Thyroid gland (tissue), 4 donors: ENCODE measurements around the gene SORCS2. TPM values are rescaled to one million over a fixed set of nuclear protein-coding genes. Genes with fewer than 3 reads are reported as not detected.

Experiments used
- DNase-seq, 2 donors: peaks; one replicate each; pipeline ENCODE4 v3.0.0-alpha.2; 2019
- H3K27ac ChIP-seq, 3 donors: fragments of 200-600 bp; sonication (generic); 1 replicate in 2 of 3; 2 replicates in 1 of 3; pipeline ENCODE4 v1.5.1; 2016 to 2019; ENCODE audit warnings: mild to moderate bottlenecking in 1 of 3, moderate library complexity in 1 of 3
- H3K27me3 ChIP-seq: fragments of 200-600 bp; sonication (generic); one replicate; pipeline ENCODE4 v1.5.1; 2019
- H3K36me3 ChIP-seq, 2 donors: fragments of 200-600 bp; sonication (generic); one replicate each; pipeline ENCODE4 v1.5.1; 2016 to 2019
- H3K4me1 ChIP-seq, 2 donors: fragments of 200-600 bp; sonication (generic); one replicate each; pipeline ENCODE4 v1.5.1; 2017 to 2019
- H3K4me3 ChIP-seq, 3 donors: fragments of 200-600 bp; sonication (generic); replicated peaks in 1 of 3; 1 replicate in 2 of 3; 2 replicates in 1 of 3; pipeline ENCODE4 v1.5.1; 2016; ENCODE audit warnings: mild to moderate bottlenecking in 1 of 3
- H3K9me3 ChIP-seq: fragments of 200-600 bp; sonication (generic); one replicate; pipeline ENCODE4 v1.5.1; 2017
- POLR2A ChIP-seq, 2 donors: fragments of 450-650 bp; IDR thresholded peaks; one replicate each; pipeline ENCODE4 v1.6.1; 2017; ENCODE audit warnings: antibody characterized with exemption in 2 of 2, mild to moderate bottlenecking in 2 of 2, moderate library complexity in 1 of 2
- WGBS, 2 donors: methylation state at CpG; one replicate each; pipeline ENCODE4 v1.1.5; 2017; 5-methylcytosine and 5-hydroxymethylcytosine counted together
- intact Hi-C: fragments of 100-400 bp; cut with DNase I; formaldehyde crosslinking; loops from one replicate; pipeline ENCODE4 v1.15.1; 2023
- total RNA-seq, 4 donors: library from RNA; depleted of rRNA; stranded (reverse); fragments of >200 nt; gene quantifications; one replicate each; pipeline ENCODE4 v1.2.3, GENCODE V29; 2016
- TF ChIP-seq, protein P1 (sequence below), 6 experiments: fragments of 200-600 bp in 3 of 6; fragments of 450-650 bp in 3 of 6; sonication (generic) in 3 of 6; IDR thresholded peaks; one replicate each; pipeline ENCODE4 v1.5.1; 2016 to 2019; ENCODE audit warnings: antibody characterized with exemption in 6 of 6, mild to moderate bottlenecking in 2 of 6, inconsistent platforms in 1 of 6, moderate library complexity in 1 of 6

SORCS2 gene
- total RNA-seq, 4 donors from 2014 or later = 1.7 to 13.6 (median 3.6) TPM

DNA sequence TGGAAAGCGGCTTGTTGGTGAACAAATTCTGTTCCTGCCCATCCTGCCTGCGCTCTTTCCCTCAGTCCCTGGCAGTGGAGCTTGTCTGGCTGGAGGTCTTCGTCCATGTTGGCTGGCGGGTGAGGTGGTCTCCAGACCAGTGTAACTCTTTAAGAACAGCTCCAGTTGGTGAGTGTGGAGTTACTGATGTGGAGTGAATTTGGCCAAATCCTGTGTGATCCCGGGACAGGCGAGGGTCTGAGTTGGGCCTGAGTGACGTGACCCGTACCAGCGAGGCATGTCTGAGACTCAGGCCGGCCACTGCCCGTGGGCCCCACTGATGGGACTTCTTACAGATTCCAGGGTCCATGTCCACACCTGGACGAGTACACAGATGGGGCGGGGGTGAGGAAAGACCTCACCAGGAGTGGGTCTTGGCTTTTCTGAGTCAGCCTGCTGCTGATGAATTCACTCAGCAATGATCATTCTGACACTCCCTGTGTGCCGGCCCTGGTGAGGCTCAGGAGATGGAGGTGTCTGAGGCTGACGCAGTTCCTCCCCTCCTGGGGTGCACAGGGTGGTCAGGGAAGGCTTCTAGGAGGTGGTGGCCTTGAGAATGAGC, 196.9 kb downstream of the SORCS2 start:
- no peaks in the 10 kb centered on the region for H3K36me3 ChIP-seq
- H3K4me1 ChIP-seq = peaks cover 0 to 5% of the 10 kb centered on the region in 2 donors
- intact Hi-C loops = no loop called here
- DNase-seq = no peak
- 88 to 91% methylated on average over 12 to 14 of the region's 15 CpGs for WGBS, 2 donors
- no peaks in the 10 kb centered on the region for H3K27me3 ChIP-seq
- H3K4me3 ChIP-seq = no peak overlapping the region
- TF ChIP-seq POLR2A (IDR thresholded peaks at IDR 0.05) = no peak
- H3K27ac ChIP-seq = no peak overlapping the region
- no peaks in the 10 kb centered on the region for H3K9me3 ChIP-seq

DNA sequence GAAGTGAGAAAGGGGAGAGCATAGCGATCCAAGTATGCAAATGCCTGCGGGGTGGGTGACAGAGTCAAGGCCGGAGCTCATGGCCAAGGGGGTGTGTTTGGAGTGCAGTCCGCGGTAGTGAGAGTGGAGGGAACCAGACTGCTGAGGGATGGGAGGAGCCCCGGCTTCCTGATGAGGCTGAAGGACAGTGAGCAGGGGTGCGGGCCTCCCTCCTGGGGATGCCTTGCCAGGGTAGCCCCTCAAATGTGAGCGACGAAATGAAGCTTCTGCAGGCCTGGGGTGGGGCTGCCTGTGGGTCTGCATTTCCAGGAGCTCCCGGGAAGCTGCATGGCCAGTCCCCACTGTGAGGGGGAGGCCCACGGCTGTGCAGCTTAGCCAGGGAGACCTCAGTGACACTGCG, 197.4 kb downstream of the SORCS2 start:
- Histone ChIP-seq H3K27ac (no peak overlapping the region), H3K27me3 (no peaks in the 10 kb centered on the region), H3K4me1 (peaks cover 0 to 5% of the 10 kb centered on the region in 2 donors), H3K9me3 (no peaks in the 10 kb centered on the region), H3K36me3 (no peaks in the 10 kb centered on the region), H3K4me3 (no peak overlapping the region)
- WGBS, 2 donors = 66 to 77% methylated on average over 12 of the region's 12 CpGs
- DNase-seq = no peak
- TF ChIP-seq, protein P1, sequence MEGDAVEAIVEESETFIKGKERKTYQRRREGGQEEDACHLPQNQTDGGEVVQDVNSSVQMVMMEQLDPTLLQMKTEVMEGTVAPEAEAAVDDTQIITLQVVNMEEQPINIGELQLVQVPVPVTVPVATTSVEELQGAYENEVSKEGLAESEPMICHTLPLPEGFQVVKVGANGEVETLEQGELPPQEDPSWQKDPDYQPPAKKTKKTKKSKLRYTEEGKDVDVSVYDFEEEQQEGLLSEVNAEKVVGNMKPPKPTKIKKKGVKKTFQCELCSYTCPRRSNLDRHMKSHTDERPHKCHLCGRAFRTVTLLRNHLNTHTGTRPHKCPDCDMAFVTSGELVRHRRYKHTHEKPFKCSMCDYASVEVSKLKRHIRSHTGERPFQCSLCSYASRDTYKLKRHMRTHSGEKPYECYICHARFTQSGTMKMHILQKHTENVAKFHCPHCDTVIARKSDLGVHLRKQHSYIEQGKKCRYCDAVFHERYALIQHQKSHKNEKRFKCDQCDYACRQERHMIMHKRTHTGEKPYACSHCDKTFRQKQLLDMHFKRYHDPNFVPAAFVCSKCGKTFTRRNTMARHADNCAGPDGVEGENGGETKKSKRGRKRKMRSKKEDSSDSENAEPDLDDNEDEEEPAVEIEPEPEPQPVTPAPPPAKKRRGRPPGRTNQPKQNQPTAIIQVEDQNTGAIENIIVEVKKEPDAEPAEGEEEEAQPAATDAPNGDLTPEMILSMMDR (IDR thresholded peaks at IDR 0.05) = no peak
- TF ChIP-seq POLR2A (IDR thresholded peaks at IDR 0.05) = no peak
- intact Hi-C loops = no loop called here

DNA sequence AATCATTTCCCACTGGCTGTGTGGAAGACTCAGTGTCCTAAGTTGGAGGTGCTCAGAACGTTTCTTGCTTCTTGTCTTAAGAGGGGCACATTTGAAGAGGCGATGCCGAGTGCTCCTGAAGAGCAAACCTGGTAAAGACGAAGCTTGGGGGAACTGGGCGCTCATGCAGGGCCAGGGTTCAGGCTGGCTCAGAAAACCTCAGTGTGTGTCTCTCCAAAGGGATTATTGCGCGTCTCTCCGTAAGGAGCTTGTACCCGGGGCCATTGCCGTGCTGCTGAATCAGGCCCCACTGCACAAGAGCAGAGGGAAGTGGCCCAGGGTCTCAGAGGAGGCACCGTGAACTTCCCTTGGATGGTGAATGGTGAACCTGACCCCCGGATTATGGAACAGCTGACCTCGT, 198.0 kb downstream of the SORCS2 start:
- no peak for TF ChIP-seq POLR2A (IDR thresholded peaks at IDR 0.05)
- TF ChIP-seq, protein P1 (IDR thresholded peaks at IDR 0.05) = no peak
- WGBS, 2 donors = 84 to 92% methylated on average over 8 to 12 of the region's 13 CpGs
- intact Hi-C loops = no loop called here

DNA sequence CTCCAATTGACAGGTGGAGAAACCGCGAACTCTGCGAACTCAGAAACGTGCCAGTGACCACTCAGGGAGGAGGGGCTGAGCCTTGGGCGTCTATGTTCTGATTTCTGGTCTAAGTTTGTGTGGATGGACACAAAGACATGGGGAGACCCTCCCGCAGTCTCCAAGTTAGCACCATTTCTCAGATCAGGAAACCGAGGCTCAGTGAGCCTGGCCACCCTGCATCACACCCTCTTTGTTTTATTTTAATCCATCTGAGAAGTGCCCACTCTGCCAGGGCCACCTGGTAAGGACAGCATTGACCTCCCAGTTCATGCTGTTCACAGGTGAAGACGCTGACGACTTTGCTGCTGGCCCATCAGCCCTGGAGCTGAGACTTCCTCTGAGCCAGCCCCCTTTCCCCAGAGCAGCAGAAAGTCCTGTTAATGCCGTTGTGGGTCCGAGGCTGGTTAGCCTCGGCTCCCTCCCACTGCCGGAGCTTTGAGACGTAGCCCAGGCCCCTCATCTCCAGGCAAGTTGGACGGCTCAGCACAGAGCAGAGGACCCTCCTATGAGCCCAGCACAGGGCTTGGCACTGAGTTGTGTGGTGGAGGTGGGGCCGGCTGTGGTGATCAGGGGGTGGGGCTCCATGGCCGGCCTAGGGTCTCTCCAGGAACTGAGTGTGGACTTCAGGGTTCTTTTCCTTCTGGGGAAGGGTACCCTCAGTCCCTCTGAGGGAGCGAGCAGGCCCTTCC, 198.7 kb downstream of the SORCS2 start:
- intact Hi-C loops = no loop called here
- peaks cover 0 to 5% of the 10 kb centered on the region in 2 donors for H3K4me1 ChIP-seq
- H3K4me3 ChIP-seq = no peak overlapping the region
- no peaks in the 10 kb centered on the region for H3K9me3 ChIP-seq
- H3K36me3 ChIP-seq = no peaks in the 10 kb centered on the region
- no peak for DNase-seq
- 85 to 94% methylated on average over 13 to 18 of the region's 18 CpGs for WGBS, 2 donors
- TF ChIP-seq, protein P1 (IDR thresholded peaks at IDR 0.05) = no peak
- no peak for TF ChIP-seq POLR2A (IDR thresholded peaks at IDR 0.05)
- H3K27ac ChIP-seq = no peak overlapping the region
- no peaks in the 10 kb centered on the region for H3K27me3 ChIP-seq

More for the DNA sequence above, 198.0 kb downstream of the SORCS2 start:
- no peak for DNase-seq
- no peaks in the 10 kb centered on the region for H3K9me3 ChIP-seq
- H3K27me3 ChIP-seq = no peaks in the 10 kb centered on the region
- H3K27ac ChIP-seq = no peak overlapping the region
- H3K4me1 ChIP-seq = peaks cover 0 to 5% of the 10 kb centered on the region in 2 donors
- H3K36me3 ChIP-seq = no peaks in the 10 kb centered on the region
- H3K4me3 ChIP-seq = no peak overlapping the region

DNA sequence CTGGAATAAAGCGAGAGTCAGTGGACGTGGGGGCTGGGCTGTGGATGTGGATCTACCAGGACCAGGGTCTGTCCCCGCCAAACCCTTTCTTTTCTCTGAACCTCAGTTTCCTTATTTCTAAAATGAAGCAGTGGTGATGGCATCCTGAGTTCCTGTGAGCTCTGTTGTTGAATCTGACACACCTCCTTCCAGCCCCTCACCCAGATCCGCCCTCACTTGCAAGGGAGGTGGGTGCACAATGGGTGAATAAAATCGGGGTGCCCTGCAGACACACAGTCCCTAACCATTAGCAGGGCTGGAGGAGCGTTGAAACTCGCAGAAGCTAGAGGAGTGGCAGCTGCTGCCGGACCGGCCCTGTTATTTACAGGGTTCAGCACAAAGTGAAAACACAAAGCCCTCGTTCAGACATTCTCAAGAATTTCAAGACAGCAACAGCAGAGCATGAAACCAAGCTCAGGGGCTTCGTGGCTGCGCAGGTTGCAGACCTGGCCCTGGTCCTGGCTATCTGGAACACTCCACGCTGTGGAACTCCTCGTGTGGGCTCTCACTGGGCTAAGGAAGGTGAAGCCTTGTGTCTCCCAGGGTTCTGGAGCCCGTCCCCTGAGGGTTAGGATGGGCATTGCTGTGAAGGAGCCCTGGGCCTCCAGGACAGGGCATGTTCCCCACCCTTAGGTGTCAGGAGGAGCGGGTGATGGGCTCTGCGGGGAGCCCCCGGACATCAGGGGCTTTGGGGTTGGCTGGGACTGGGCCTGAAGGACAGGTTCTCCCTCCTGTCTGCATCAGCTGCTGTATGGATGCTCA, 199.5 kb downstream of the SORCS2 start:
- H3K4me1 ChIP-seq = peaks cover 0 to 6% of the 10 kb centered on the region in 2 donors
- 84 to 88% methylated on average over 12 to 17 of the region's 18 CpGs for WGBS, 2 donors
- TF ChIP-seq POLR2A (IDR thresholded peaks at IDR 0.05) = no peak
- TF ChIP-seq, protein P1 (IDR thresholded peaks at IDR 0.05) = no peak
- no peak for DNase-seq
- no peak overlapping the region for H3K27ac ChIP-seq
- no peaks in the 10 kb centered on the region for H3K27me3 ChIP-seq
- no peak overlapping the region for H3K4me3 ChIP-seq
- H3K36me3 ChIP-seq = no peaks in the 10 kb centered on the region
- H3K9me3 ChIP-seq = no peaks in the 10 kb centered on the region
- intact Hi-C loops = no loop called here
